ENCODE data around the gene GMPS.

The GMPS gene

GRCh38 chr3:155886915-155887314 is 16.5 kb downstream of the GMPS start:
- ChIA-PET POLR2A (interaction anchor here (0.7 kb wide), 1 partner anchor 17 kb away, joined by 3 read pairs; the partner anchor contains the start of gene GMPS), CTCF (no interaction called here)
- TF ChIP-seq, protein P1, sequence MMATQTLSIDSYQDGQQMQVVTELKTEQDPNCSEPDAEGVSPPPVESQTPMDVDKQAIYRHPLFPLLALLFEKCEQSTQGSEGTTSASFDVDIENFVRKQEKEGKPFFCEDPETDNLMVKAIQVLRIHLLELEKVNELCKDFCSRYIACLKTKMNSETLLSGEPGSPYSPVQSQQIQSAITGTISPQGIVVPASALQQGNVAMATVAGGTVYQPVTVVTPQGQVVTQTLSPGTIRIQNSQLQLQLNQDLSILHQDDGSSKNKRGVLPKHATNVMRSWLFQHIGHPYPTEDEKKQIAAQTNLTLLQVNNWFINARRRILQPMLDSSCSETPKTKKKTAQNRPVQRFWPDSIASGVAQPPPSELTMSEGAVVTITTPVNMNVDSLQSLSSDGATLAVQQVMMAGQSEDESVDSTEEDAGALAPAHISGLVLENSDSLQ (IDR thresholded peaks at IDR 0.05): no peak
- TF ChIP-seq NFRKB (IDR thresholded peaks at IDR 0.05) (no peak), FOXK2 (IDR thresholded peaks at IDR 0.05) (no peak), L3MBTL2 (conservative IDR thresholded peaks at IDR 0.05) (no peak), ELF4 (IDR thresholded peaks at IDR 0.05) (no peak), LEF1 (IDR thresholded peaks at IDR 0.05; ENCODE audit: borderline replicate concordance) (no peak), FOXM1 (IDR thresholded peaks at IDR 0.05; ENCODE audit: borderline replicate concordance) (no peak), FOXA1 (IDR thresholded peaks at IDR 0.05) (no peak), CTBP1 (IDR thresholded peaks at IDR 0.05; ENCODE audit: borderline replicate concordance) (no peak), ZNF384 (IDR thresholded peaks at IDR 0.05) (no peak), SUZ12 (IDR thresholded peaks at IDR 0.05) (no peak), BHLHE40 (IDR thresholded peaks at IDR 0.05; ENCODE audit: borderline replicate concordance) (no peak), SP1 (IDR thresholded peaks at IDR 0.05) (no peak), HDGF (IDR thresholded peaks at IDR 0.05; ENCODE audit: borderline replicate concordance) (no peak), ARNT (IDR thresholded peaks at IDR 0.05) (no peak), TARDBP (IDR thresholded peaks at IDR 0.05) (no peak)

DNA sequence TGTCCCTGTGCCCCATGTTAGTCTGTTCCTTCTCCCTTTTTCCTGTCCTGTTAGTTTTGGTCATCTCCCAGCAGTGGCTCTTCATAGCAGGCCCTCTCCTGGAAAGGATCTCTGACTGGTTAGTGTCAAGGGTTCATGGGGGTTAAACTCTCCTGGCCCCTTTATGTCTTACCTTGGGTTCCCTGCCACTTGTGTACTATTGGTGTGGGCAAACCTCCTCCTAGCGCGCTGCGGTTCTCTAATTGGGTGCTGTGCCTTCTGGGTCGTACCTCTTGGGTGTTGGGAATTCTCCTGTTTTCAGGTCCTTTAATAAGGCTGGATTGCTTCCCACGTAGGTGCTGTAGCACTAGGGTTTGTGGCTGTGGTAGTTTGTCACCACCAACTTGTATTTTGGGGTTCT is 18.8 kb downstream of the GMPS start:
- POLR2A ChIA-PET: no interaction called here
- no peak for DNase-seq (ENCODE audit: extremely low spot score)
- TF ChIP-seq ZNF384 (IDR thresholded peaks at IDR 0.05) (no peak), L3MBTL2 (conservative IDR thresholded peaks at IDR 0.05) (no peak), ELF4 (IDR thresholded peaks at IDR 0.05) (no peak), LEF1 (IDR thresholded peaks at IDR 0.05; ENCODE audit: borderline replicate concordance) (no peak), NFRKB (IDR thresholded peaks at IDR 0.05) (no peak)
- CTCF ChIA-PET: no interaction called here

More at GRCh38 chr3:155886915-155887314, 16.5 kb downstream of the GMPS start:
- no peak for DNase-seq (ENCODE audit: extremely low spot score)

DNA sequence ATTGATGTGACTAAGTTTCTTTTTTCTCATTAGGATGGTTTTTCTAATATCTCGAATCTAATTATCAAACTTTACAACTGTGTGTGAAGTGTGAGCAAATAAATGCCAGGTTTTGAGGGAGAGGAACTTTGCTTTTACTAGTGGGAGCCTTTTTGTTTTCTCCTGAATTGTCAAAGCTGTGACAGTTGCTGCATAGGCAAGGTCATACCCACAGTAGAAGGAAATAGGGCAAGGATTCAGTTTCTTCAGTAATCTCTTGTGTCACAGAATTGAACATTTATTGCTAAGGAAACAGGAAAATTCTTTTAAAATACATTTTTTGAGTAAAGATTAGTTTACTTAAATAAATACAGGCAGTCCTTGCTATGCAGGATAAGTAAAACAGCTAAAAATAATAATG is 19.5 kb downstream of the GMPS start:
- TF ChIP-seq ZNF384 (IDR thresholded peaks at IDR 0.05) (no peak), FOXA1 (IDR thresholded peaks at IDR 0.05) (no peak), BHLHE40 (IDR thresholded peaks at IDR 0.05; ENCODE audit: borderline replicate concordance) (no peak), NFRKB (IDR thresholded peaks at IDR 0.05) (no peak), L3MBTL2 (conservative IDR thresholded peaks at IDR 0.05) (no peak), HDGF (IDR thresholded peaks at IDR 0.05; ENCODE audit: borderline replicate concordance) (no peak), FOXK2 (IDR thresholded peaks at IDR 0.05) (no peak), CTBP1 (IDR thresholded peaks at IDR 0.05; ENCODE audit: borderline replicate concordance) (no peak), FOXM1 (IDR thresholded peaks at IDR 0.05; ENCODE audit: borderline replicate concordance) (no peak), ELF4 (IDR thresholded peaks at IDR 0.05) (no peak), ARNT (IDR thresholded peaks at IDR 0.05) (no peak), SUZ12 (IDR thresholded peaks at IDR 0.05) (no peak)
- TF ChIP-seq, protein P1 (IDR thresholded peaks at IDR 0.05): no peak
- no peak for DNase-seq (ENCODE audit: extremely low spot score)
- ChIA-PET POLR2A (interaction anchor here (0.7 kb wide), 1 partner anchor 639 kb away, joined by 3 read pairs; no protein-coding TSS in a partner anchor), CTCF (no interaction called here)

- DNase-seq (ENCODE audit: extremely low spot score): no peak
- ChIA-PET POLR2A (no interaction called here), CTCF (no interaction called here)
- TF ChIP-seq FOXA1 (IDR thresholded peaks at IDR 0.05) (no peak), FOXM1 (IDR thresholded peaks at IDR 0.05; ENCODE audit: borderline replicate concordance) (no peak), TARDBP (IDR thresholded peaks at IDR 0.05) (no peak), FOXK2 (IDR thresholded peaks at IDR 0.05) (no peak), CTBP1 (IDR thresholded peaks at IDR 0.05; ENCODE audit: borderline replicate concordance) (no peak), L3MBTL2 (conservative IDR thresholded peaks at IDR 0.05) (no peak), LEF1 (IDR thresholded peaks at IDR 0.05; ENCODE audit: borderline replicate concordance) (no peak), BHLHE40 (IDR thresholded peaks at IDR 0.05; ENCODE audit: borderline replicate concordance) (no peak), SP1 (IDR thresholded peaks at IDR 0.05) (no peak)
- TF ChIP-seq, protein P1 (IDR thresholded peaks at IDR 0.05): no peak
Observed at GRCh38 chr3:155890671-155891190, 20.3 kb downstream of the GMPS start.

DNA sequence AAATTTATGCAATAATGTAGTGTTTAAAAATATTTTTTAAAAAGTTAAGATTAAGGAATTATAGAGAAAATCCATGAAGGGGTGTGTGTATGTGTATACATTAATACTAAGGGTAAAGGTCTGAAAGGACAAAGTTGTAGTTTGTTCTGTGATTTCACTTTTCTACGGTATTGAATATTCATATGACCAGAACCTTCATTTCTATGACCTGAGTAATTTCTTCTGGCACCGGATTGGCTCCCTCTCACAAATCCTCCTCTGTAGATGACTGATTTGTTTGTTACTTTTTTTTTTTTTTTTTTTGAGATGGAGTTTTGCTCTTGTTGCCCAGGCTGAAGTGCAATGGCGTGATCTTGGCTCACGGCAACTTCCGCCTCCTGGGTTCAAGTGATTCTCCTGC is 20.9 kb downstream of the GMPS start:
- ChIA-PET POLR2A (no interaction called here), CTCF (no interaction called here)
- no peak for DNase-seq (ENCODE audit: extremely low spot score)
- no peak for TF ChIP-seq HDGF (IDR thresholded peaks at IDR 0.05; ENCODE audit: borderline replicate concordance)
- TF ChIP-seq CTBP1 (IDR thresholded peaks at IDR 0.05; ENCODE audit: borderline replicate concordance): no peak
- no peak for TF ChIP-seq FOXM1 (IDR thresholded peaks at IDR 0.05; ENCODE audit: borderline replicate concordance)
- TF ChIP-seq LEF1 (IDR thresholded peaks at IDR 0.05; ENCODE audit: borderline replicate concordance): no peak
- no peak for TF ChIP-seq ELF4 (IDR thresholded peaks at IDR 0.05)
- TF ChIP-seq SUZ12 (IDR thresholded peaks at IDR 0.05): no peak
- TF ChIP-seq L3MBTL2 (conservative IDR thresholded peaks at IDR 0.05): no peak
- no peak for TF ChIP-seq BHLHE40 (IDR thresholded peaks at IDR 0.05; ENCODE audit: borderline replicate concordance)
- TF ChIP-seq ZNF384 (IDR thresholded peaks at IDR 0.05): no peak

DNA sequence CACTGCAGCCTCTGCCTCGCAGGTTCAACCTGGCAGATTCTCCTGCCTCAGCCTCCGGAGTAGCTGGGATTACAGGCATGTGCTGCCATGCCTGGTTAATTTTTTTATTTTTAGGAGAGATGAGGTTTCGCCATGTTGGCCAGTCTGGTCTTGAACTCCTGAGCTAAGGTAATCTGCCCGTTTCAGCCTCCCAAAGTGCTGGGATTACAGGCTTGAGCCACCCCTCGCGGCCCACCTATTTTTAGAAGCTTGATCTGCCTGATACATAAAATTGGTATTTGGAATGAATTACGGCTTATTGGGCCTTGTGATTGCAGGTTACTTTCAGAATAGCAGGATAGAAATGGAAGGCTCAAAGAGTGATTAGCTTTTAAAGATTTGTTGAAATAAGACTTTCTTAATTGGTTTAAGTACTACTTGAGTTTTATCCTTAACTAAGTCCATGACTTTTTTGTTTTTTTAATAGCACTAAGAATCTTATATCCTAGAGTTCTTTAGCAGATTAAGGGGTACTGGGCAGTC is 25.0 kb downstream of the GMPS start:
- no peak for DNase-seq (ENCODE audit: extremely low spot score)
- ChIA-PET CTCF (no interaction called here), POLR2A (no interaction called here)
- TF ChIP-seq CTBP1 (IDR thresholded peaks at IDR 0.05; ENCODE audit: borderline replicate concordance) (no peak), FOXA1 (IDR thresholded peaks at IDR 0.05) (no peak), L3MBTL2 (conservative IDR thresholded peaks at IDR 0.05) (no peak), NFRKB (IDR thresholded peaks at IDR 0.05) (no peak), HDGF (IDR thresholded peaks at IDR 0.05; ENCODE audit: borderline replicate concordance) (no peak)

Data from HEK293T (cell line).